Measurements from ENCODE around the gene NDUFA12. TPM values are rescaled to one million over a fixed set of nuclear protein-coding genes. Genes with fewer than 3 reads are reported as not detected.

NDUFA12 gene
- total RNA-seq (100 to 1,000 TPM; 189 to 280 (median 220) TPM), polyA plus RNA-seq (100 to 1,000 TPM; 254 to 389 (median 347) TPM)
- long read RNA-seq, donor 1, transcript NDUFA12-201 (4 exons, 635 nt) = major isoform, 68 of 69 reads
- long read RNA-seq, donor 1, partial matches to known transcripts = 0 of 69 reads
- long read RNA-seq, donor 1, other reads (novel, unspliced or antisense) = 0 of 69 reads
- long read RNA-seq, donor 2, transcript NDUFA12-206 (3 exons, 487 nt) = minor isoform, 5 of 123 reads
- long read RNA-seq, donor 2, transcript NDUFA12-201 (4 exons, 635 nt) = major isoform, 118 of 123 reads
- long read RNA-seq, donor 2, partial matches to known transcripts = 0 of 123 reads
- long read RNA-seq, donor 2, other reads (novel, unspliced or antisense) = 0 of 123 reads

GRCh38 chr12:95003213-95003920, at the start of gene NDUFA12:
TSS of gene NDUFA12 (minus strand) at chr12:95003697. CDS start at chr12:95003680, 17 bp downstream.
- Histone ChIP-seq H3K9me3 (peaks cover 8% of the 10 kb centered on the region), H3K4me1 (peaks cover 29% of the 10 kb centered on the region), H3K36me3 (ENCODE audit: insufficient read depth in 1 of 2, low read depth in 1 of 2) (peaks cover 0 to 20% of the 10 kb centered on the region in 2 donors), H3K4me3 (peak within 1 kb of the TSS; percentile 91), H3K27ac (peak within 1 kb of the TSS; percentile 89), H3K27me3 (ENCODE audit: insufficient read depth in 3 of 3, low read length in 2 of 3) (no peaks in the 10 kb centered on the region)
- ATAC-seq = peak; percentile 99 to 100 (median 100)
- intact Hi-C loops (cut with DNase I) = no loop called here
- 0 to 1% (median 0%) methylated on average over 32 to 34 of the region's 34 CpGs for WGBS, 3 donors
- TF ChIP-seq CTCF (IDR thresholded peaks at IDR 0.05) = no peak
- DNase-seq = peak; percentile 95 to 98

GRCh38 chr12:95051241-95051640, 47.7 kb upstream of the NDUFA12 start:
- Histone ChIP-seq H3K9me3 (no peaks in the 10 kb centered on the region), H3K4me1 (no peaks in the 10 kb centered on the region), H3K4me3 (no peak overlapping the region), H3K36me3 (ENCODE audit: insufficient read depth in 1 of 2, low read depth in 1 of 2) (peaks cover 11 to 99% of the 10 kb centered on the region in 2 donors), H3K27me3 (ENCODE audit: insufficient read depth in 3 of 3, low read length in 2 of 3) (no peaks in the 10 kb centered on the region), H3K27ac (no peak overlapping the region)
- 92 to 94% (median 92%) methylated on average over 4 of the region's 4 CpGs for WGBS, 3 donors
- TF ChIP-seq CTCF (IDR thresholded peaks at IDR 0.05) = no peak
- DNase-seq (no peak), ATAC-seq (no peak)
- intact Hi-C loops (cut with DNase I) = loop anchor here in 1 of 2 donors (10.0 kb wide), 1 partner anchor 444 kb away; no protein-coding TSS in a partner anchor

GRCh38 chr12:95037906-95038305, 34.4 kb upstream of the NDUFA12 start:
- ATAC-seq (no peak), DNase-seq (no peak)
- intact Hi-C loops (cut with DNase I) = no loop called here
- WGBS, 3 donors = 92 to 95% (median 94%) methylated on average over 2 of the region's 2 CpGs
- no peaks in the 10 kb centered on the region for H3K9me3 ChIP-seq
- no peak overlapping the region for H3K27ac ChIP-seq
- TF ChIP-seq CTCF (IDR thresholded peaks at IDR 0.05) = no peak
- H3K4me1 ChIP-seq = no peaks in the 10 kb centered on the region
- H3K36me3 ChIP-seq (ENCODE audit: insufficient read depth in 1 of 2, low read depth in 1 of 2) = peaks cover 0 to 98% of the 10 kb centered on the region in 2 donors
- H3K27me3 ChIP-seq (ENCODE audit: insufficient read depth in 3 of 3, low read length in 2 of 3) = no peaks in the 10 kb centered on the region
- no peak overlapping the region for H3K4me3 ChIP-seq

- intact Hi-C loops (cut with DNase I) = no loop called here
- Histone ChIP-seq H3K27me3 (ENCODE audit: insufficient read depth in 3 of 3, low read length in 2 of 3) (no peaks in the 10 kb centered on the region), H3K9me3 (no peaks in the 10 kb centered on the region), H3K4me3 (no peak overlapping the region), H3K36me3 (ENCODE audit: insufficient read depth in 1 of 2, low read depth in 1 of 2) (peaks cover 0 to 100% of the 10 kb centered on the region in 2 donors), H3K4me1 (no peaks in the 10 kb centered on the region), H3K27ac (no peak overlapping the region)
- no peak for ATAC-seq
- 90 to 99% (median 97%) methylated on average over 1 of the region's 1 CpG for WGBS, 3 donors
- no peak for DNase-seq
- TF ChIP-seq CTCF (IDR thresholded peaks at IDR 0.05) = no peak
Measured at GRCh38 chr12:95034750-95035149, 31.3 kb upstream of the NDUFA12 start.

Measured in psoas muscle (tissue), 8 donors.